Measurements from ENCODE around the gene PRR5.

Gene PRR5

GRCh38 chr22:44759430-44760310 lies 57.7 kb downstream of the PRR5 start:
- no peak for DNase-seq

GRCh38 chr22:44760476-44760875 lies 58.5 kb downstream of the PRR5 start:
- no peak for DNase-seq

GRCh38 chr22:44761025-44761424 lies 59.0 kb downstream of the PRR5 start:
- no peak for DNase-seq

GRCh38 chr22:44764373-44764772 lies 62.4 kb downstream of the PRR5 start:
- DNase-seq, result no peak

- no peak for DNase-seq
Measured at GRCh38 chr22:44764974-44765373, 63.0 kb downstream of the PRR5 start.

- no peak for DNase-seq
Measured at GRCh38 chr22:44765571-44766285, 63.7 kb downstream of the PRR5 start.

- DNase-seq, result no peak
Measured at GRCh38 chr22:44773082-44773481, 71.1 kb downstream of the PRR5 start.

GRCh38 chr22:44775862-44776261 lies 73.9 kb downstream of the PRR5 start:
- DNase-seq, result no peak

GRCh38 chr22:44776605-44777363 lies 74.8 kb downstream of the PRR5 start:
- DNase-seq, result no peak

GRCh38 chr22:44777364-44777755 lies 75.4 kb downstream of the PRR5 start:
- DNase-seq, result no peak

GRCh38 chr22:44780876-44781449 lies 79.0 kb downstream of the PRR5 start:
- no peak for DNase-seq

GRCh38 chr22:44782363-44782963 lies 80.5 kb downstream of the PRR5 start:
- DNase-seq, result no peak

GRCh38 chr22:44783091-44783490 lies 81.1 kb downstream of the PRR5 start:
- DNase-seq, result no peak

- DNase-seq, result no peak
Measured at GRCh38 chr22:44783581-44783980, 81.6 kb downstream of the PRR5 start.

GRCh38 chr22:44786136-44786535 lies 84.1 kb downstream of the PRR5 start:
- DNase-seq, result no peak

GRCh38 chr22:44786610-44787009 lies 84.6 kb downstream of the PRR5 start:
- DNase-seq, result no peak

All from activated CD4-positive, alpha-beta T cell treated with anti-CD3 and anti-CD28 coated beads for 1 hour (primary cell).